H9 (cell line): ENCODE measurements around the gene ST3GAL5. TPM values are rescaled to one million over a fixed set of nuclear protein-coding genes. Genes with fewer than 3 reads are reported as not detected.

Source experiments
- DNase-seq: peaks from one replicate; pipeline ENCODE4 v3.0.0-alpha.2; 2017
- H2AFZ ChIP-seq: one replicate; pipeline ENCODE4 v1.6.1; 2013; ENCODE audit warnings: mild to moderate bottlenecking, low read length, control low read depth, moderate library complexity
- H2AK5ac ChIP-seq: 2 replicates; pipeline ENCODE4 v1.6.1; 2013; ENCODE audit warnings: low read length, control low read depth, mixed read lengths; ENCODE audit not compliant: insufficient read length
- H2BK120ac ChIP-seq: one replicate; pipeline ENCODE4 v1.6.1; 2013; ENCODE audit warnings: low read depth, mild to moderate bottlenecking, low read length, control low read depth, inconsistent platforms; ENCODE audit not compliant: poor library complexity, severe bottlenecking
- H2BK12ac ChIP-seq: 2 replicates; pipeline ENCODE4 v1.6.1; 2013; ENCODE audit warnings: low read length, control low read depth, mixed read lengths, low read depth; ENCODE audit not compliant: insufficient read length
- H2BK15ac ChIP-seq: 2 replicates; pipeline ENCODE4 v1.6.1; 2013; ENCODE audit warnings: low read depth, low read length, control low read depth
- H2BK20ac ChIP-seq: one replicate; pipeline ENCODE4 v1.6.1; 2013; ENCODE audit warnings: low read depth, mild to moderate bottlenecking, low read length, control low read depth, inconsistent platforms; ENCODE audit not compliant: poor library complexity, severe bottlenecking
- H2BK5ac ChIP-seq: 2 replicates; pipeline ENCODE4 v1.6.1; 2013; ENCODE audit warnings: low read length, control low read depth, mixed read lengths; ENCODE audit not compliant: insufficient read length
- H3K14ac ChIP-seq: 2 replicates; pipeline ENCODE4 v1.6.1; 2013; ENCODE audit warnings: low read length, control low read depth; ENCODE audit not compliant: insufficient read depth
- H3K18ac ChIP-seq: 2 replicates; pipeline ENCODE4 v1.6.1; 2013; ENCODE audit warnings: low read depth, mild to moderate bottlenecking, mixed read lengths, low read length, control low read depth; ENCODE audit not compliant: insufficient read length
- H3K23ac ChIP-seq: 2 replicates; pipeline ENCODE4 v1.6.1; 2013; ENCODE audit warnings: low read length, control low read depth, mixed read lengths, low read depth; ENCODE audit not compliant: insufficient read length
- H3K23me2 ChIP-seq: 2 replicates; pipeline ENCODE4 v1.6.1; 2013; ENCODE audit warnings: low read depth, mild to moderate bottlenecking, mixed read lengths, low read length, control low read depth; ENCODE audit not compliant: insufficient read length, poor library complexity, severe bottlenecking
- H3K27ac ChIP-seq: 2 replicates; pipeline ENCODE4 v1.5.1; 2013; ENCODE audit warnings: low read length, control low read depth, mixed read lengths, low read depth; ENCODE audit not compliant: insufficient read length
- H3K27me3 ChIP-seq: 2 replicates; pipeline ENCODE4 v1.6.1; 2013; ENCODE audit warnings: low read length, control low read depth, inconsistent platforms; ENCODE audit not compliant: insufficient read depth
- H3K4ac ChIP-seq: 2 replicates; pipeline ENCODE4 v1.6.1; 2013; ENCODE audit warnings: low read depth, mild to moderate bottlenecking, control low read depth, inconsistent platforms, low read length, moderate library complexity
- H3K4me1 ChIP-seq: 2 replicates; pipeline ENCODE4 v1.6.1; 2013; ENCODE audit warnings: low read length, control low read depth, inconsistent platforms; ENCODE audit not compliant: insufficient read depth
- H3K4me2 ChIP-seq: 2 replicates; pipeline ENCODE4 v1.6.1; 2013; ENCODE audit warnings: low read length, control low read depth, mixed read lengths; ENCODE audit not compliant: insufficient read length, insufficient read depth
- H3K56ac ChIP-seq: 2 replicates; pipeline ENCODE4 v1.6.1; 2013; ENCODE audit warnings: low read depth, mild to moderate bottlenecking, mixed read lengths, low read length, control low read depth; ENCODE audit not compliant: insufficient read length
- H3K79me1 ChIP-seq: 2 replicates; pipeline ENCODE4 v1.6.1; 2013; ENCODE audit warnings: low read depth, mild to moderate bottlenecking, moderate library complexity, low read length, control low read depth, inconsistent platforms; ENCODE audit not compliant: insufficient read depth, poor library complexity, severe bottlenecking
- H3K79me2 ChIP-seq: 2 replicates; pipeline ENCODE4 v1.6.1; 2013; ENCODE audit warnings: low read length, control low read depth, inconsistent platforms; ENCODE audit not compliant: insufficient read depth
- H3K9ac ChIP-seq: 2 replicates; pipeline ENCODE4 v1.6.1; 2013; ENCODE audit warnings: low read length, control low read depth, mixed read lengths; ENCODE audit not compliant: insufficient read length; ENCODE audit errors: extremely low read depth
- H3K9me3 ChIP-seq: one replicate; pipeline ENCODE4 v1.6.1; 2013; ENCODE audit warnings: low read depth, low read length, inconsistent platforms; ENCODE audit not compliant: control insufficient read depth
- H3T11ph ChIP-seq: one replicate; pipeline ENCODE4 v1.6.1; 2013; ENCODE audit warnings: mild to moderate bottlenecking, low read length, control low read depth, inconsistent platforms
- H4K20me1 ChIP-seq: one replicate; pipeline ENCODE4 v1.6.1; 2013; ENCODE audit not compliant: control insufficient read depth, insufficient read length, insufficient read depth
- H4K5ac ChIP-seq: 2 replicates; pipeline ENCODE4 v1.6.1; 2013; ENCODE audit warnings: low read depth, mild to moderate bottlenecking, mixed read lengths, low read length, control low read depth; ENCODE audit not compliant: insufficient read length
- H4K8ac ChIP-seq: replicated peaks from 2 replicates; pipeline ENCODE4 v1.6.1; 2013; ENCODE audit warnings: low read length, control low read depth, mixed read lengths, low read depth; ENCODE audit not compliant: insufficient read length
- H4K91ac ChIP-seq: 2 replicates; pipeline ENCODE4 v1.6.1; 2013; ENCODE audit warnings: low read depth, mild to moderate bottlenecking, moderate library complexity, mixed read lengths, low read length, control low read depth; ENCODE audit not compliant: insufficient read length
- H3K27ac Mint-ChIP-seq, 3 experiments: 2 replicates in 2 of 3; 3 replicates in 1 of 3; pipeline ENCODE4 v1.8.0; 2020 to 2021; ENCODE audit warnings: mixed read lengths in 3 of 3, mild to moderate bottlenecking in 1 of 3, moderate library complexity in 1 of 3
- H3K27me3 Mint-ChIP-seq: 2 replicates; pipeline ENCODE4 v1.8.0; 2021; ENCODE audit warnings: low read depth, mild to moderate bottlenecking, moderate library complexity, mixed read lengths
- H3K36me3 Mint-ChIP-seq, 3 experiments: 2 replicates in 2 of 3; 3 replicates in 1 of 3; pipeline ENCODE4 v1.8.0; 2020 to 2021; ENCODE audit warnings: low read depth in 3 of 3, mixed read lengths in 3 of 3; ENCODE audit not compliant: insufficient read depth in 1 of 3
- H3K4me1 Mint-ChIP-seq, 2 experiments: 2 replicates each; pipeline ENCODE4 v1.8.0; 2020; ENCODE audit warnings: mixed read lengths in 2 of 2
- H3K4me3 Mint-ChIP-seq, 2 experiments: 2 replicates in 1 of 2; 3 replicates in 1 of 2; pipeline ENCODE4 v1.8.0; 2020 to 2021; ENCODE audit warnings: mild to moderate bottlenecking in 2 of 2, mixed read lengths in 2 of 2, moderate library complexity in 1 of 2
- H3K9me3 Mint-ChIP-seq, 2 experiments: 2 replicates in 1 of 2; 3 replicates in 1 of 2; pipeline ENCODE4 v1.8.0; 2020; ENCODE audit warnings: mild to moderate bottlenecking in 2 of 2, mixed read lengths in 2 of 2, moderate library complexity in 1 of 2
- CTCF ChIP-seq: fragments of 200-600 bp; sonication (generic); conservative IDR thresholded peaks from 3 replicates; pipeline ENCODE4 v1.8.0; 2021; ENCODE audit warnings: antibody characterized with exemption, mild to moderate bottlenecking
- WGBS: extraction: QIAGEN DNeasy Blood & Tissue Kit; methylation state at CpG from one replicate; pipeline ENCODE4 v1.1.7; 2013; ENCODE audit warnings: missing lambda C conversion rate, low lambda C conversion rate, mixed read lengths; ENCODE audit not compliant: insufficient read length; ENCODE audit errors: extremely low coverage; 5-methylcytosine and 5-hydroxymethylcytosine counted together
- total RNA-seq: library from RNA; stranded (reverse); gene quantifications from 2 replicates; pipeline ENCODE4 v1.2.1, GENCODE V29; 2021

Gene ST3GAL5
- total RNA-seq, 1 experiment from 2014 or later, result 3.3 TPM

GRCh38 chr2:85899849-85900248 is 11.1 kb upstream of the ST3GAL5 start:
- no peaks in the 10 kb centered on the region for H3K36me3 Mint-ChIP-seq
- Histone ChIP-seq H3K4me2 (no peak overlapping the region), H3K79me1 (no peaks in the 10 kb centered on the region), H4K20me1 (no peaks in the 10 kb centered on the region), H3T11ph (no peak overlapping the region), H2AFZ (no peak overlapping the region), H3K23me2 (no peaks in the 10 kb centered on the region), H3K23ac (no peak overlapping the region), H2BK20ac (no peak overlapping the region), H3K4me1 (no peaks in the 10 kb centered on the region), H3K79me2 (no peaks in the 10 kb centered on the region), H4K8ac (no peak overlapping the region), H4K91ac (no peak overlapping the region), H2BK15ac (no peak overlapping the region), H3K18ac (no peak overlapping the region), H3K4ac (no peak overlapping the region), H3K27me3 (no peaks in the 10 kb centered on the region), H3K9me3 (no peaks in the 10 kb centered on the region), H2BK120ac (no peak overlapping the region), H2BK5ac (no peak overlapping the region), H3K14ac (no peak overlapping the region), H2AK5ac (no peak overlapping the region), H2BK12ac (no peak overlapping the region), H3K27ac (no peak overlapping the region), H3K9ac (no peak overlapping the region), H3K56ac (no peak overlapping the region), H4K5ac (no peak overlapping the region)
- H3K27ac Mint-ChIP-seq, result no peak overlapping the region; a peak in 1 of 7 replicates
- H3K9me3 Mint-ChIP-seq, result peaks cover 3 to 4% of the 10 kb centered on the region in 2 experiments; a peak in 4 of 5 replicates
- H3K4me1 Mint-ChIP-seq, result peaks cover 0 to 11% of the 10 kb centered on the region in 2 experiments; a peak in 2 of 4 replicates
- TF ChIP-seq CTCF, result no peak
- no peak for DNase-seq
- no peak overlapping the region for H3K4me3 Mint-ChIP-seq
- WGBS, result no CpG with 5 or more reads among the region's 1 CpG
- H3K27me3 Mint-ChIP-seq, result peaks cover 2% of the 10 kb centered on the region
